Ramos (cell line): ENCODE results near the gene ADAMTSL4.
"Not testable (repeated sequence)": the region's sequence is repeated elsewhere in the genome, so short reads cannot be mapped to it uniquely, and the experiment has no call there.

ENCODE experiments used
- in situ Hi-C: fragments of 300-500 bp; cut with MboI; formaldehyde crosslinking; loops from one replicate; pipeline ENCODE4 v1.14.3; 2022; ENCODE audit warnings: low sequenced_read_pairs; ENCODE audit not compliant: unreplicated experiment

Gene ADAMTSL4

DNA sequence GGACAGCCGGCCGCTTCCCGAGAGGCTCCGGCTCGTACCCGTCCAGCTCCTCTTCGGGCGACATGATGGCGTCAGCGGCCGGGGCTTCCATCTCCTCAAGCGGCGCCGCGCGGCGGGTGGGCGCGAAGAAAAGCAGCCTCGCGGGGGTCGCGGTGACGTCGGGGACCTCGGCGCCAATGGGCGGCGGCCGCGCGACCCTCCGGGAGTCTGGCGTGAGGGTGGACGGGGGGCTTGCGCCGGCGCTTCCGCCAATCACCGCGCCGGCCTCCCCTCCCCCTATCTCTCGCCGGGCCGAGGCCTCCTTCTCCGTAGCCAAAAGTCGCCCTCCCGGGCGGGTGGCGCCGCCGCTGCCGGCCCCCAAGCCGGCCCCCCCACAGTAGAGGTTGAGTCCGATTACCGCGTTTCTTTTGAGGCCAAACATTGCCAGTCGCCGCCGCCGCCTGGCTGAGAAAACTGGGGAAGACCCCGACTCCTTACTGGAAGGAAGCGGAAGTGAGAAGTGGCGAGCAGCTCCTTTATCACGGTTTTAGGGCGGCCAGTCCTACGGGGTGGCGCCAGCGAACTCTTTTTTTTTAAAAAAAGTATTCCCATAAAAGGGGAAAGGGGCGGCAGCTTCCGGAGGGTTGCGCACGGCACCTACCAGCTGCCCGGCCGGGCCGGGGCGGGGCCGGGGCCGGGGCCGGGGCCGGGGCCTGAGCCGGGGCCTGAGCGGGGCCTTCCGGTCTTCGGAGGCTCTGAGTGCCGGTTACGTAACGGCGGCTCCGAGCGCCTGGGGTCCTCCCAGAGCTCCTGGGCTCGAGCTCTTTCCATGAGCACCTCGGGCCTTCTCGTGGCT lies 30.1 kb downstream of the ADAMTSL4 start, which contains the start of gene MCL1:
Gene MCL1 (minus strand): TSS at position 501 of the 835 bp plus-strand sequence. CDS start 80 bp downstream, at position 421.
- in situ Hi-C loops, result no loop called here

DNA sequence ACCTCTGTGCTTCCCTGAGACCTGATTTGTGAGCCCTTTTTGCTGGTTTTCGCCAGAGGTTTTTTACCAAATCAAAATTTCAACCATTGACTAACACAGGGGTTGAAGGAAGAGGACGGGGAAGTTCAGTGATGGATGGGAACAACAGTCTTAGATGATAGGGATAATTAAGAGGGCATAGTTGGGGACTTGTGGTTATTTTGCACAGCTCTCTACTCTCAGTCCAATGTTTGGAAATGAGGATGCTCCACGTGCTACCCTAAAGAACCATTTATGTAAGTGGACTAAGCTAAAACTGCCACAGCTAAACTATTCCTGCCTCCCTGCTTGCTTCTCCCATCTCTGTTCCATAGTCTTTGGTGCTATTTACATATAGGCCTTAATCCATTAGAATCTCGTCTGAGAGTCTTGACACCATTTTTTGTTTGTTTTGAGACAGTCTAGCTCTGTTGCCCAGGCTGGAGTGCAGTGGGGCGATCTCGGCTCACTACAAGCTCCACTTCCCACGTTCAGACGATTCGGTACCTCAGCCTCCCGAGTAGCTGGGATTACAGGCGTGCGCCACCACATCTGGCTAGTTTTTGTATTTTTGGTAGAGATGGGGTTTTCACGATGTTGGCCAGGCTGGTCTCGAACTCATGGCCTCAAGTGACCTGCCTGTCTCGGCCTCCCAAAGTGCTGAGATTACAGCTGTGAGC lies 30.9 kb downstream of the ADAMTSL4 start:
- in situ Hi-C loops, result no loop called here

DNA sequence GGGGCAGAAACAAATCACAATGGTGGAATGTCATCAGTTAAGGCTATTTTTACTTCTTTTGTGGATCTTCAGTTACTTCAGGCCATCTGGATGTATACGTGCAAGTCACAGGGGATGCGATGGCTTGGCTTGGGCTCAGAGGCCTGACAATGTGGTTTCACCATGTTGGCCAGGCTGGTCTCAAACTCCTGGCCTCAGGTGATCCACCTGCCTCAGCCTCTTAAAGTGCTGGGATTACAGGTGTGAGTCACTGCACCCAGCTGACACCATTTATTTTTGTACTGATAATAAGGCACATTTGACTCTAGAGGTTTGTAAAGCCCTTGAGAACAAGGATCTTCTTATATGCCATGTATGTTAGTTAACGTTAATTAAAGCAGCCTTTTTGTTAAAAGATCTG lies 31.8 kb downstream of the ADAMTSL4 start:
- in situ Hi-C loops, result not testable (repeated sequence)

DNA sequence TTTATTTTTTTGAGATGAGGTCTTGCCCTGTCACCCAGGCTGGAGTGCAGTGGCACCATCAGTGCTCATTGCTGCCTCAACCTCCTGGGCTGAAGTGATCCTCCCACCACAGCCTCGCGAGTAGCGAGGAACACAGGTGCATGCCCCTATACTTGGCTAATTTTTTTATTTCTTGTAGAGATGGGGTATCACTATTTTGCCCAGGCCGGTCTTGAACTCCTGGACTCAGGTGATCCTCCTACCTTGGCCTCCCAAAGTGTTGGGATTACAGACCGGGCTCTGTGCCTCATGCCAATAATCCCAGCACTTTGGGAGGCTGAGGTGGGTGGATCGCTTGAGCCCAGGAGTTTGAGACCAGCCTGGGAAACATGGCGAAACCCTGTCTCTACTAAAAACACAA lies 32.2 kb downstream of the ADAMTSL4 start:
- in situ Hi-C loops, result not testable (repeated sequence)

DNA sequence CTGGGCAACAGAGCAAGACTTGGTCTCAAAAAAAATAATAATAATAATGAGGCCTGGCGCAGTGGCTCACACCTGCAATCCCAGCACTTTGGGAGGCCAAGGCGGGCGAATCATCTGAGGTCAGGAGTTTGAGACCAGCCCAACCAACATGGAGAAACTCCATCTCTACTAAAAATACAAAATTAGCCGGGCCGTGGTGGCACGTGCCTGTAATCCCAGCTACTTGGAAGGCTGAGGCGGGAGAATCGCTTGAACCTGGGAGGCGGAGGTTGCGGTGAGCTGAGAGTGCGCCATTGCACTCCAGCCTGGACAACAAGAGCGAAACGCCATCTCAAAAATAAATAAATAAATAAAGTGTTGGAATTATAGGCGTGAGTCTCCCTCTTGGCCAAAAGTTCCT lies 32.8 kb downstream of the ADAMTSL4 start:
- in situ Hi-C loops, result not testable (repeated sequence)

DNA sequence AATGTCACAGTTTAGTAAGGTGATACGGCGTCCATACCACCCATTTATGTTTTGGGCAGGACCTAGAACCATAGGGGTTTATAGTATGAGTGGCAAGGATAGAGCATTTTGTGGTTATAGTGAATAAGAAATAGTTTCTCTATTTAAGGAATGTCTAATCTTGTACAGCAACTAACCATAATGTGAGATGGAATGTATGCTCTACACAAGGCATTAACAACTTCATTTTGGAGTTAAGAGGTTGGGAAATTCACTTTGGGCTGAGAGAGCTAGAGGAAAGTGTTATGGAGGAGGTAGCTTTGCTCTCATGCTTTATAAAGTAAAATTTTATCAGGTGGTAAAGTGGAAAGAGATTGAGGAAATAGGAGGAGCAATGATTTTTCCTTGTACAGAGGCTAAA lies 33.2 kb downstream of the ADAMTSL4 start:
- in situ Hi-C loops, result no loop called here

DNA sequence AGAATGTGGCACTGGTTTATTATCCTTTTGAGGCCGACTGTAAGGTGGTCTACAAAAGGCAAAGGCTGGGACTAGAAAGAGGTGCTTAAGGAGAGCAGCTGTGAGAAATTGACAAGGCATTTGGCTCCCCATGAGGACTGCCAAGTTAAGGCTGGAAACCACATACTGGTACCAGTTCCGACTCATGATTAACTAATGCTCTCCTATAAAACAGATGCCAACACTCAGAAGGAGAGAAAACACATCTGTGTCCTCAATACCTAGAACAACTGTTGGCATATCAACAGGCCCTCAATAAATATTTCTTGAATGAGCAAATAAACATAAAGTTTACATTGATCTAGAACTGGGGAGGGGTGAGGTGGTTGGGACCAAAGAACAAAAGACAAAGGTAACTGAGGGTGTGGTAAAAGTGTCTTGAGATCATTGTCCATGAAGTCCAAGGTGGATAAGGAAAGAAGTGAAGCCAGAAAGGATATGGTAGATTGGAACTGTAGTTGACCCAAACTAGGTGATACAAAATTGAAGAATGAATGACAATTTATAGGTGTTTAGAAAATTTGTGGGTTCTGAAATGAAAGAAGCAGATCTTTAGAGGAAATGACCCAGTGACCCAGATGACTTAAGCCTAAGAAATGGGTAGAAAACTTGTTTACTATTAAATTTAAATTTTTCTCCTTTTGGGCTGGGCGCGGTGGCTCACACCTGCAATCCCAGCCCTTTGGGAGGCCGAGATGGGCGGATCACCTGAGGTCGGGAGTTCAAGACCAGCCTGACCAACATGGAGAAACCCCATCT lies 47.1 kb downstream of the ADAMTSL4 start:
- in situ Hi-C loops, result no loop called here

DNA sequence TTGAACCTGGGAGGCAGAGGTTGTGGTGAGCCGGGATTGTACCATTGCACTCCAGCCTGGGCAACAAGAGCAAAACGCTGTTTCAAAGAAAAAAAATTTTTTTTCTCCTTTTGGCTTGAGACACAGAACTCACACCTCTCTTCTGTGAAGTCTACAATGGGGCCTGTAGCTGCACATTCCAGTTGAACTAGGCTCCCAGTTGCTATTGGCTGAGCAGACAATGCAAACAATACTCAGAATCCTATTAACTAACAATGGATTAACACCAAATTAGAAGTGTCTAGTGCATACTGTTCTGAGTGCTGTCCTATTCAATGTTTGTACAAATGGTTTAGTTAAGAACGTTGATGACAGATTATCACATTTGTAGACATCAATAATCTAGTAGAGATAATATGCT lies 47.8 kb downstream of the ADAMTSL4 start:
- in situ Hi-C loops, result no loop called here

DNA sequence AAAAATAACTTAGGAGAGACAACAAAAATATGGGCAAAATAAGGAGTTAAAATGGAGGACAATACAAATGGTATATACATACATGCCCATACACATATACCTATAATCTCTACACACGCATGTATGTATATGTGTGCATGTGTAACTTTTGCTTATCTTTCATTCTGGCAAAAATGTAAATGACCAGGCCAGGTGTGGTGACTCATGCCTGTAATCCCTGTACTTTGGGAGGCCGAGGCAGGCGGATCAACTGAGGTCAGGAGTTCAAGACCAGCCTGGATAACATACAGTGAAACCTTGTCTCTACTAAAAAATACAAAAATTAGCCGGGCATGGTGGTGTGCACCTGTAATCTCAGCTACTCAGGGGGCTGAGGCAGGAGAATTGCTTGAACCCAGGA lies 49.1 kb downstream of the ADAMTSL4 start:
- in situ Hi-C loops, result not testable (repeated sequence)

DNA sequence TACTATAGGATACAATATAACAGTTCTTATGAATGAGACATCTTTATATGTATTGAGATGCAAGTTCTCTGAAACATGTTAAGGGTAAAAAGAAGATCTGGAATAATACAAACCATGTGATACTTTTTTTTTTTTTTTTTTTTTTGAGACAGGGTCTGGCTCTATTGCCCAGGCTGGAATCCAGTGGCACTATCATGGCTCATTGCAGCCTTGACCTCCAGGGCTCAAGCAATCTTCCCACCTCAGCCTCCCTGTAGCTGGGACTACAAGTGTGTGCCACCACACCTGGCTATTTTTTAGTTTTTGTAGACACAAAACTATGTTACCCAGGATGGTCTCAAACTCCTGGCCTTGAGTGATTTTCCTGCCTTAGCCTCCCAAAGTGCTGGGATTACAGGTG lies 52.3 kb downstream of the ADAMTSL4 start:
- in situ Hi-C loops, result no loop called here

DNA sequence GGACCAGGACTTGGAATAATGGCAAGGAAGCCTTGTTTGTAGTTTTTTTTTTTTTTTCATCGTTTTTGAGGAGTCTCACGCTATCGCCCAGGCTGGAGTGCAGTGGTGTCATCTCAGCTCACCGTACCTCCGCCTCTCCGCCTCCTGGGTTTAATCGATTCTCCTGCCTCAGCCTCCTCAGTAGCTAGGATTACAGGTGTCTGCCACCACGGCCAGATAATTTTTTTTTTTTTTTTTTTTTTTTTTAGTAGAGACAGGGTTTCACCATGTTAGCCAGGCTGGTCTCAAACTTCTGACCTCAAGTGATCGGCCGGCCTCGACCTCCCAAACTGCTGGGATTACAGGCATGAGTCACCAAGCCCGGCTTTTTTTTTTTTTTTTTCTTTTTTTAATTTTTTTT lies 53.2 kb downstream of the ADAMTSL4 start:
- in situ Hi-C loops, result not testable (repeated sequence)

DNA sequence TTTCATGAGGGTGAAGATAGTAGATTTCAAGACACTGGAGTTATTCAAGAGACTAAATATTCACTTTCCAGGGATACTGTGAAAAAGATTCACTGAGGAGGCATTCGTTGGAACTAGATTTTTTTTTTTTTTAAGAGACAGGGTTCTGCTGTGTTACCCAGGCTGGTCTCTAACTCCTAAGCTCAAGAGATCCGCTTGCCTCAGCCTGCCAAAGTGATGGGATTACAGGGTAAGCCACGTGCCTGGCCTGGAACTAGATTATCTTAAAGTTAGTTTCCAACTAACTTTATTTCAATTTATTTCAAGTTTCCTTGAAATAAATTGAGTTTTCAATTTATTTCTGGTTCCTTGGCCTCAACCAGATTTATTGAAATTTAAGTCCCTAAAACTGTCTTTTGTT lies 54.5 kb downstream of the ADAMTSL4 start:
- in situ Hi-C loops, result no loop called here

DNA sequence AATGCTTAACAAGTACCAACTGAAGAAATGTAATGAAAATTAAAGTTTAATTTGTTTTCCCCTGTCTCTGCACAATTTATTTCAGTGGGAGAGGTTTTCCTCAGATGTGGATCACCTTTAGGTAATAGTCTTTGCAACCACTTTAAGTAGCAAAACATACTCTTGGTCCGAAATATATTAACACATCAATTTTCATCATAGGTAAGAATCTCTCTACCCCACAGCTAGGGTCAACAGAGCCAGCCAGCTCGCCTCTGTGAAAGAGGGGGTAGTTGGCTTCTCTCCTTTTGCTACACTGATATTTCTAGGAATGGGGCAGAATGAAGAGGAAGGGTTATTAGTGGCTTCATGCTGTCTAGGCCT lies 55.0 kb downstream of the ADAMTSL4 start:
- in situ Hi-C loops, result no loop called here

DNA sequence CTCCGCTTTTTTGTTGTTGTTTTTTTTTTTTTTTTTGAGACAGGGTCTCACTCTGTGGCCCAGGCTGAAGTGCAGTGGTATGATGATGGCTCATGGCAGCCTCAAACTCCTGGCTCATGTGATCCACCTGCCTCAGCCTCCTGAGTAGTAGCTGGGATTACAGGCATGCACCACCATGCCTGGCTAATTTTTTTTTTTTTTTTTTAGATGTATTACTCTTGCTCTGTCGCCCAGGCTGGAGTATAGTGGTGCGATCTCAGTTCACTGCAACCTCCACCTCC lies 56.2 kb downstream of the ADAMTSL4 start:
- in situ Hi-C loops, result not testable (repeated sequence)

DNA sequence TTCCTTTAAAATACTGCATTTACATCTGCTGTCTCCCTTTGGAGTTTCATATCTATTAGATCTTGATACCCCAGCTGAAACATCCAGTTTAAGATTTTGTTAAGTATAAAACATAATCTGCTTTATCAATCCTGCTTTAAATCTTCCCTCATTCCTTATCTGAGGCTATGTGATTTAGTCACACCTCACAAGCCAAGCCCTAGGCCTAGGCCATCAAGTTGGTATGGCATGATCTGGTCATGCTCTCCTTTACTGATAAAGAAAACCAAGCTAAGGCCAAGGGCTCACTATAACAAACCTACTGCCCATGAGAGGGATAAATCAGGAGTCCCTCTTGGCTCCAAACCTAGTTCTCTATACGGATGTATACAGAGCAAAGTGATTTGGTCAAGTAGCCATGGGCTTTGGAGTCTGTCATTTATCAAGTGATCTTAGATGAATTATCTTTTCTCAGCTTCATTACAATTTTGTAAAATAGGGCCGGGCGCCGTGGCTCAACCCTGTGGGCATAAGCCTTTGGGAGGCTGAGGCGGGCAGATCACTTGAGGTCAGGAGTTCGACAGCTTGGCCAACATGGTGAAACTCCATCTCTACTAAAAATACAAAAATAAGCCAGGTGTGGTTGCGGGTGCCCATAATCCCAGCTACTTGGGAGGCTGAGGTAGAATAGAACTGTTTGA lies 57.4 kb downstream of the ADAMTSL4 start:
- in situ Hi-C loops, result no loop called here

DNA sequence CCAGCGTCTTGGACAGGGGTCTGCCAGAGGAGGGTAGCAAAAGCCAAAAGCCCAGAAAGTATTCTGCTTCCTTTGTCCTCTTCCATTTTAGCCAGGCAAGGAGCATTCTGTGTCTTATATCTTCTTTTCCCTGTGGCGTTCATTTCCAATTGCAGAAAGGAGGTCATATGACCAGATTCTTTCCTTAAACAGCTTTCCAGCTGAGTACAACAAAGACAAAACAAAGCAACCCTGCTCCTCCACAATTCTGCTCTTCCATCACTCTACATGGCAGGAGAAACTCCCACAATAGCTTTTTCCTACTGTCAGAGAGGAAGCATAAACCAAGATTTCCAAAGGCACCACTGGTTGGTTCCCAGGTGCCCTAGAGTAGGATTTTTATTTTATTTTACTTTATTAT lies 60.5 kb downstream of the ADAMTSL4 start:
- in situ Hi-C loops, result no loop called here
